Type B pancreatic cell (in vitro differentiated cells): ENCODE data around the gene TAOK2. TPM values are rescaled to one million over a fixed set of nuclear protein-coding genes. Genes with fewer than 3 reads are reported as not detected.

Experiments used
- DNase-seq: peaks from one replicate; pipeline ENCODE4 v3.0.0; 2021; ENCODE audit warnings: mixed read lengths; ENCODE audit not compliant: unreplicated experiment; ENCODE audit errors: extremely low spot score
- H3K27ac Mint-ChIP-seq: 2 replicates; pipeline ENCODE4 v1.8.0; 2021; ENCODE audit warnings: mild to moderate bottlenecking, mixed read lengths
- H3K27me3 Mint-ChIP-seq: 2 replicates; pipeline ENCODE4 v1.8.0; 2021; ENCODE audit warnings: mixed read lengths
- H3K36me3 Mint-ChIP-seq: 2 replicates; pipeline ENCODE4 v1.8.0; 2021; ENCODE audit warnings: mixed read lengths
- H3K4me1 Mint-ChIP-seq: one replicate; pipeline ENCODE4 v1.8.0; 2021; ENCODE audit warnings: mixed read lengths; ENCODE audit not compliant: unreplicated experiment
- H3K4me3 Mint-ChIP-seq: 2 replicates; pipeline ENCODE4 v1.8.0; 2021; ENCODE audit warnings: mild to moderate bottlenecking, mixed read lengths
- H3K9me3 Mint-ChIP-seq: 2 replicates; pipeline ENCODE4 v1.8.0; 2021; ENCODE audit warnings: mixed read lengths
- total RNA-seq: library from RNA; stranded (reverse); gene quantifications from 2 replicates; pipeline ENCODE4 v1.2.1, GENCODE V29; 2021; ENCODE audit warnings: low replicate concordance
- TF ChIP-seq, protein P1 (sequence below): fragments of 200-600 bp; sonication (generic); conservative IDR thresholded peaks from 2 replicates; pipeline ENCODE4 v1.5.0; 2021; ENCODE audit warnings: antibody characterized with exemption, mild to moderate bottlenecking

TAOK2 gene
- total RNA-seq, 1 donor from 2014 or later = 52.4 TPM

DNA sequence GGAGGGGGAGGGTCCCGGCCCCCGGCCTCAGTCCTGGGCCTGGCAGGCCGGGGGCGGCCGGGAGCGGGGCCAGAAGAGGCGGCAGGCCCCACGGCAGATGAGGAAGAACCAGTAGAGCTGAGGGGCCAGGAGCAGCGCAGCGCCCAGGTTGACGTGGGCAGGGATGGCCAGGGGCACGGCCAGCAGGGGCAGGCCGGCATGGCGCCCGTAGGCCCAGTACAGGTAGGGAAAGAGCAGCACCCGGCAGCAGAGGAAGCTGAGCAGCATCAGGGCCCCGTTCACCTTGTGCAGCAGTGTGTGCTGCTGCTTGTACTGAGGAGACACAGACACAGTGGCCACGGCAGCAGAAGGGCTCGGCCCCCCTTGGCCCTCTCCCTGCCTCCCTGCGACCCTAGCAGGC is 51.5 kb downstream of the TAOK2 start:
- Mint-ChIP-seq H3K36me3 (no peaks in the 10 kb centered on the region), H3K27ac (no peak overlapping the region), H3K4me1 (peaks cover 5% of the 10 kb centered on the region), H3K9me3 (no peaks in the 10 kb centered on the region), H3K4me3 (no peak overlapping the region), H3K27me3 (peaks cover 57% of the 10 kb centered on the region)
- no peak for DNase-seq
- TF ChIP-seq, protein P1, sequence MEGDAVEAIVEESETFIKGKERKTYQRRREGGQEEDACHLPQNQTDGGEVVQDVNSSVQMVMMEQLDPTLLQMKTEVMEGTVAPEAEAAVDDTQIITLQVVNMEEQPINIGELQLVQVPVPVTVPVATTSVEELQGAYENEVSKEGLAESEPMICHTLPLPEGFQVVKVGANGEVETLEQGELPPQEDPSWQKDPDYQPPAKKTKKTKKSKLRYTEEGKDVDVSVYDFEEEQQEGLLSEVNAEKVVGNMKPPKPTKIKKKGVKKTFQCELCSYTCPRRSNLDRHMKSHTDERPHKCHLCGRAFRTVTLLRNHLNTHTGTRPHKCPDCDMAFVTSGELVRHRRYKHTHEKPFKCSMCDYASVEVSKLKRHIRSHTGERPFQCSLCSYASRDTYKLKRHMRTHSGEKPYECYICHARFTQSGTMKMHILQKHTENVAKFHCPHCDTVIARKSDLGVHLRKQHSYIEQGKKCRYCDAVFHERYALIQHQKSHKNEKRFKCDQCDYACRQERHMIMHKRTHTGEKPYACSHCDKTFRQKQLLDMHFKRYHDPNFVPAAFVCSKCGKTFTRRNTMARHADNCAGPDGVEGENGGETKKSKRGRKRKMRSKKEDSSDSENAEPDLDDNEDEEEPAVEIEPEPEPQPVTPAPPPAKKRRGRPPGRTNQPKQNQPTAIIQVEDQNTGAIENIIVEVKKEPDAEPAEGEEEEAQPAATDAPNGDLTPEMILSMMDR = no peak

DNA sequence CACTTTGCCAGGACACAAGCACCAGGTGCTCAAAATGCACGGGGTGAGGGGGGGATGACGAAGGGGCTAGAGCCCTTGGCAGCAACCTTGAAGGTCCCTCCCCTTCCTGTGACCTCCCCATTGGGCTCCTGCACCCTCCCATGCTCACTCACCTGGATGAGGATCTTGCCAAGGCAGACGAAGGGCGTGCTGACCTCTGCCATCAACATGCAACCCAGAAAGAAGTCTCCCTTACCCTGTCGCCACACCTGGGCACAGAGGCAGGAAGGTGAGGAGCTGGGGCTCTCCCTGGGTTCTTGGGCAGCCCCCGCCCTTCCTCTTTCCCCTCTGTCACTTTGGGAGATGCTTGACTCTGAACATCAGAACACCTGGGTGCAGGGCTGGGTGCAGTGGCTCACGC is 51.9 kb downstream of the TAOK2 start:
- DNase-seq = no peak
- Mint-ChIP-seq H3K27me3 (peaks cover 57% of the 10 kb centered on the region), H3K4me3 (no peak overlapping the region), H3K27ac (no peak overlapping the region), H3K36me3 (no peaks in the 10 kb centered on the region), H3K4me1 (peaks cover 5% of the 10 kb centered on the region), H3K9me3 (no peaks in the 10 kb centered on the region)
- TF ChIP-seq, protein P1 = no peak

DNA sequence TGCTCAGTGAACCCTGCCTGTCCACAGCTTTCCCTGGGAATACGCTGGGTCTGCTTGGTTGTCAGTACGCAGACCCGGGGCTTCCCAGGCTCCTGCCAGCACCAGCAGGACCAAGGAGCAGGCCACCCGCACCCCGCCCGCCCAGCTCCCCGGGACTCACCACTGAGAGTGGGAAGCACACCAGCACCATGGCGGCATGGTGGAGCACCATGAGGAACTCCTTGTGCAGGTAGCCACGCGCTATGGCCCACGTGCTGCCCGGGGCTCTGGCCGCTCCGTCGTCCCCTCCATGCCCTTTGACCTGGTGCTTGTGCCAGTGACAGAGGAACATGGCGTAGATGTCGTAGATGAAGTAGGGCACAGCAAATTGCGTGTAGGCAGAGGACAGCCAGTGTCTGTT is 52.8 kb downstream of the TAOK2 start:
- Mint-ChIP-seq H3K27ac (no peak overlapping the region), H3K4me1 (no peaks in the 10 kb centered on the region), H3K9me3 (no peaks in the 10 kb centered on the region), H3K36me3 (no peaks in the 10 kb centered on the region), H3K27me3 (peaks cover 54% of the 10 kb centered on the region), H3K4me3 (no peak overlapping the region)
- TF ChIP-seq, protein P1 = no peak
- no peak for DNase-seq

DNA sequence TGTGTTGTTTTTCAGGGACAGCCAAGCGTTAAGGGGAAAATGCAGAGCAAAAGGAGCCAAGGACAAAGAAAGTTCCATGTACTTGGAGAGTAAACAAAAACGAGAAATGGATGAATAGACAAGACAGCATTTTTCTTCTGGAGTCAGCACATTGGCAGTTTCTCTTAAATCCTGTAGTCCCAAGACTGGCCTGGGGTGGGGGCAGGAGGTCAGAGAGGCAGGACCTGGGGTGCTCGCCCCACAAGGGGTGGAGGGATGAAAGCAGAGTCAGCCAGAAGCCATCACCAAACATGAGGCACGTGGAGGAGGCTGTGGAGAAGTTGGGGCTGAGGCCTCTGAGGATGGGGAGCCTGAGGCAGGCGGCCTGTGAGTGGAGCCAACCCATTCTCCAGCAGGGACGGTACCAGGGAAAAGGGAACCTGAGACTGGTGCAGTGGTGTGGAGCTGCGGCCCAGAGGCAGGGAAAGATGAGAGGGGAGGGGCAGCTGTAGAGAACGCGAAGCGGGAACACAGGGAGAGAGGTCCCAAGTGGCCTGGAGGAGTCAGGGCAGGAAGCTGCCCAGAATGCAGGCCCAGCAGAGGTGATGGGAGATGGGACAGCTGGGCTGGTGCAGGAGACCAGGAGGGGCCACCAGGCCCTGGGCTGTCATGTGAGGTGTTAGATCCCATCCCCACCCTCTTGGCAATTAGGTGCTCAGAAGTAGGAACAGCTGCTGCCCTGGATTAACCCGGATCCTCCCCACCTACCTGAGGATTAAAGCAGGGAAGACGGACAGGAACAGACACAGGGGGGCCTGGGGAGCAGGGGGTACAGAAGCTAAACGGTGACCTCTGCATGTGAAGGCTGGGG is 54.1 kb downstream of the TAOK2 start:
- TF ChIP-seq, protein P1 = no peak
- DNase-seq = no peak
- Mint-ChIP-seq H3K4me1 (peaks cover 5% of the 10 kb centered on the region), H3K27ac (no peak overlapping the region), H3K36me3 (no peaks in the 10 kb centered on the region), H3K4me3 (no peak overlapping the region), H3K27me3 (peaks cover 64% of the 10 kb centered on the region), H3K9me3 (no peaks in the 10 kb centered on the region)

DNA sequence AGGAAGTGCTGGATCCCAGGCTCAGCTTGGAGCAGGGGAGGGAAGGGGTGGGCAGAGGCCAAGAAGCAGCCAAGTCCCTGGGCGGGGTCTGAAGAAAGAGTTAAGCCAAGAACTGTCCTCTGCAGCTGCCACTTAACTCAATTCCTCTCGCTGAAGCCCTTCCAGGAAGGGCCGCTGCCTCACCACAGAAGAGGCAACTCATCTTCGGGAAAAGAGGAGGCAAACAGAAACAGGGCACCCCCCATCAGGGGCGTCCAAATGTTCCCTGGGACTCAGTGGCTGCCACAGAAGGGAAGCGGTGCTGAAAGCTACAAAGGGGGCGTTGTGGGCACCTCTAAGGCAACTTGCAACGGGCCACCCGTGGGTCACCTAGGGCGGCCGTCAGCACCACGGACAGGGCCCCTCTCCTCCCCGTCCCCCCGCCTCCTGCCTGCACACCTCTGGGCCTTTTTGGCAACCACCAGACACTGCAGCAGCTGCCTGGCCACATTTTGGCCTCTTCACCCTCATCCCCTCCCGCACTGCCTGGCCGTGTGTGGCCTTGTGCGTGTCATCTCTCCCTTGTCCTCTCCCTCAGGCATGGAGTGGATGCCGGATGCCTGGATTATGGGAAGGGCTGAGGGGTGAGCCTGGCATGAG is 54.9 kb downstream of the TAOK2 start:
- no peak overlapping the region for H3K4me3 Mint-ChIP-seq
- no peak for DNase-seq
- TF ChIP-seq, protein P1 = no peak
- peaks cover 66% of the 10 kb centered on the region for H3K27me3 Mint-ChIP-seq
- H3K36me3 Mint-ChIP-seq = no peaks in the 10 kb centered on the region
- H3K27ac Mint-ChIP-seq = no peak overlapping the region
- peaks cover 5% of the 10 kb centered on the region for H3K4me1 Mint-ChIP-seq
- H3K9me3 Mint-ChIP-seq = no peaks in the 10 kb centered on the region
